NCI-H2107 (cell line): Measurements from ENCODE around the gene ZNF594.
A peak's percentile ranks its signal among the peaks of the same experiment; 100 is the strongest.
"Not testable (repeated sequence)": the region's sequence is repeated elsewhere in the genome, so short reads cannot be mapped to it uniquely, and the experiment has no call there.

Experiments used
- DNase-seq: peaks from one replicate; lab custom pipeline; 2025; lab: John Stamatoyannopoulos, UW

ZNF594 gene

DNA sequence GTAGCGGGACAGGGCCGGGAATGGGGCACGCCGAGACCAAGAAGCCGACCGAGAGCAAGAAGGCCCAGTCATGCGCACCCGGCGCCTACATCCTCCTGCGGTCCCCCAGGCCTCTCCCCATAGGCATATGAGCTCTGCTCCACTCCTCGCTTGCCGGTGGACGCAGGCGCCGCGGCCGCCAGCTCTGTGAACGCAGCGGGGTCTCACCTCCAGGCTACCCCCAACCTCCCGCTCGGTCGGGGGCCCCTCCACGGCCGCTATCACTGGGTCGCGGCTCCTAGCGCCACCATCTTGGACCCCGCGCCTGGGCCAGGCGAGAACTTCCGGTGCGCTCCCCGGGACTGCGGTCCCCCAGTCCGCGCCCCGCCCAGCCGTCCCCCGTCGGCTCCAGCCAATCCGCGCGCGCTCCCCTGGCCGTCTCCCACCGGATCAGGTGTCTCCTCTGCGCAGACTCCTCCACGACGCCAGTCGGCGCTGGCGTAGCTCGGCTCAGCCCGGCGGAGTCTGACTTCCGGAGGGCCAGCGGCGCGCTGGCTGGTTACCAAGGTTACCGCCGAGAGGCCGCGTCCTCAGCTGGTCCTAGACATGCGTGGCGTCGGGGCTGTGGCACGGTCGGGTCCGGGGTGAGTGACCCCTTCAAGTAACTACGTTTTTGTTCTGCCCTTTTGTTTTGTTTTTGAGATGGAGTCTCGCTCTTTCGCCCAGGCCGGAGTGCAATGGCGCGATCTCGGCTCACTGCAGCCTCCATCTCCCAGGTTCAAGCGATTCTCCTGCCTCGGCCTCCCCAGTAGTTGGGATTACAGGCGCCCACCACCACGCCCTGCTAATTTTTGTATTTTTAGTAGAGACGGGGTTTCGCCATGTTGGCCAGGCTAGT lies at the start of gene ZNF594:
TSS of gene ZNF594 (minus strand) at position 328 of the 877 bp plus-strand sequence. CDS start 7,612 bp downstream, outside the sequence.
- DNase-seq: peak; percentile 79

DNA sequence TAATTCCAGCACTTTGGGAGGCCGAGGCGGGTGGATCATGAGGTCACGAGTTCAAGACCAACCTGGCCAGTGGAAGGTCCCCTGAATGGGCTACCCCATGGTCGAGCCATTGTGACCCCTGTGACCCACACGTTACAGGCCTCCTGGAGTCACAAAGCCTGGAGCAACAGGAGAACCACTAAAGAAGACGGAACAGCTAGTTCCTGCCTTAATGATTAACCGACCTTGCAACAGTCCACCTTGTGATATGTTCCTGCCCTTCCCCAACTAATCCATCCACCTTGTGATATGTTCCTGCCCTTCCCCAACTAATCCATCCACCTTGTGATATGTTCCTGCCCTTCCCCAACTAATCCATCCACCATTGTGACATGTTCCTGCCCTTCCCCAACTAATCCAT lies 48.1 kb upstream of the ZNF594 start:
- DNase-seq: not testable (repeated sequence)

DNA sequence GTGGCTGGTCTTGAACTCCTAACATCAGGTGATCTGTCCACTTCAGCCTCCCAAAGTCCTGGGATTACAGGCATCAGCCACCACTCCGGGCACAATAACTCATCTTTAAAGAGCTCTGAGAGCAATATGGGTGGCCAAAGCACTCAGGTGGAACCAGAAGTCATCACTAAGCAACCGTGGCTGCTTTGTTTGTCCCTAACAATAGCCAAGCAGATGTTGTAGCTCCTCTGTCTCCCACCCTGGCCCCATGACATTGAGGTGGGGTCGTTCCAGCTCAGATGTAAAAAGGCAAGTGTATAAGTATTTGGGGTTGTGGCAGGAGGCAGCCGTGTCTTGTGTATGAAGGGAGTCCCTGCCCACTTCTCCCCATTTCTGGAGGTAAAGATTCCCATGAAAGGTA lies 46.7 kb upstream of the ZNF594 start:
- no peak for DNase-seq

DNA sequence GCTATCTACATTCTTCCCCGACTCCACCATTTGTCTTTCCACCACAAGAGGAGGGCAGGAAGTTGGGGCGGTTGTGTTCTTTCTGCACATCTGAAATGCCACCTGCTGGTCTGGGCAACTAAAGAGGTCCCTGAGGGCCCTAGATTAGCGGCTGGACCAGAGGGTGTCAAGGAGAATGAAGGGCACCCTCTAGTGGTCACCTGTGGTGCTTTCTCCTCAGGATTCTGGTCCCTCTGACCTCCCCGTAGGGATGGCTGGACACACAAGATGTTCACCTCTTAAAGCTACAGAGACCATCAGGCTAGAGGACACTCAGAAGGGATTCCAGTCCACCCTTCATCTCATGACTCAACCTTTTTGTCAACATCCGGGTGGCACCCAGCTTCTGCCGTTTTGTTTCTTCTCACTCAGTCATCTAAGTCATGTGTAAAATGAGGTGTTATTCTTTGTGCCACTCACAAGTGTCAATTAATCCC lies 45.9 kb upstream of the ZNF594 start:
- no peak for DNase-seq

DNA sequence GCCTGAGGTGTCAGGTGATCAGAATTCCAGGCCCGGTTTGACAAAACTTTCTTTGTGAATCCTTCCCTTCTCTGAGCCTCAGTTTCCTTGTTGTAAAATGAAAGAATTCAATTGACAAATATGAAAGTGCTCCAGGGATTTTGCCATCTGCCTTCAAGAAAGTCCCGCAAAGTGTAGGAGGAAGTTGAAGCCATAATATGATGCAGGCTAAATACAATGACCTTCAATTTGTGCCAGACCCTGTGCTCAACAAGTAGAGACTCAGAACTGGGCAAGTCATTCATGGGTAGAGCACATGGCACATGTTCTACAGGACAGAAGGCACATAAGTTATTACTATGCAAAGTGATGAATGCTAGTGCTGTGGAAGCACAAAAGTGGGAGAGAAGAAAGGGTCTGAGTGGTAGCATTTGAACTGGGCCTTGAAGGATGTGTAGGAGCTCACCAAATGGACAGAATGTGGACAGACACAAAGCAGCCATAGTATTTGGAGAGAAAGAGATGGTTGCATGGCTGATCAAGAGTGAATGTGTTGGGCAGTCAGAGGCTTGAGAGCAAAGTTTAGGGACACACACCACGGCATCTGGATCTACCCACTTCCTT lies 45.4 kb upstream of the ZNF594 start:
- DNase-seq: no peak

DNA sequence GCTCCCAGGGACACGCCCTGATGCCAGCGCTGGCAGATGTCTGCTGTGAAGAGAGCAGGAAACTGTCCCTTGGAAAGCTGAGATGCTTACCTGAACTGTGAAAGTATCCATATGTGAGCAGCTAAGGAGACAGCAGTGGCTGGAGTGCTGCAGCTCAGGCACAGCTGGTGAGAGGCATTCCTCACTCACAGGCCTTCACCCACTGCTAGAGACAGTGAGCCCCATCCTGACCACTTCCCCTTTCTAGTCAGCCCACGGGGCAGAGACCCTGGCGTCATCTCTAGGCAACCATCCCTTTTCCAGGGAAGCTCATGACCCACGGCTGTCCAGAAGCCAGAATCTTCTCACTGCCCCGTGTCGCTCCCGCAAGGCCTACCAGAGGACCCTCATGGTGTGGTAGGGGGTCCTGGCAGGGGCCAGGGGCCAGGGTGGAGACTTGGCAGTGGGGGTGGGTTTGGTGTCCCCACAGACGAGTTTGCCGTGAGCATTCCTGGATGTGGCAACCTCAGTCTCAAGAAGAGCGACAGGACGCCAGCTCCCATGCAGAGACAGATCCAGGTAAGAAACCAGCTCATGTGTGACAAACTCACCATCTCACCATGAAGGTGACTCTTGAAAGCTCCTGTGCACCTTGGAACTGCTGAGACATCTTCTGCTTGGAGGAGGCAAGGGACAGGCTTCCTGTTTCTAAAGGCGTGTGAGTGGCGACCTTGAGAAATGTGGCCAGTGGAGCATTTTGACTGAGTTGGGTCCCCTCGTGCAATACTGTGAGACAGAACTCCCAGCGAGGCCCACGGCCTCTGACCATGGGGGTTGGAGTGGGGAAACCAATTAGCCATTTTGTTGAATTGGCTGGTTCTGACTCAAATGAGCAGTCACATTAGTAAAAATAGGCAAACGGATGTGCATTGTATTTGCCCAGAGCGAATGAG lies 43.2 kb upstream of the ZNF594 start, which contains the start of gene SCIMP:
TSS of gene SCIMP (minus strand) at position 216 of the 932 bp plus-strand sequence. CDS start at position 111, 105 bp downstream.
- DNase-seq: no peak

DNA sequence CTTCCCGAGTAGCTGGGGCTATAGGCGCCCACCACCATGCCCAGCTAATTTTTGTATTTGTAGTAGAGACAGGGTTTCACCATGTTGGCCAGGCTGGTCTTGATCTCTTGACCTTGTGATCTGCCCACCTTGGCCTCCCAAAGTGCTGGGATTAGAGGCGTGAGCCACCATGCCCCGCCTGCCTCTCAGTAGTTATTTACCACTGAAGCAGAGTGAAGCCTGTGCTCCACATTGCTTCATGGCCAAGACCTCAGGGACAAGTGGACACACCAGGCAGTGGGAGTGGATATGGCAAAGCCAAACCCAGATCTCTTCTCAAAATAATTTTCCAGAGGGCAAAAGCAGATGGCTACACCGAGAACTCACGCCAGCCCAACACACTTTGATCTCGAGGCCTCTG lies 41.8 kb upstream of the ZNF594 start:
- not testable (repeated sequence) for DNase-seq

DNA sequence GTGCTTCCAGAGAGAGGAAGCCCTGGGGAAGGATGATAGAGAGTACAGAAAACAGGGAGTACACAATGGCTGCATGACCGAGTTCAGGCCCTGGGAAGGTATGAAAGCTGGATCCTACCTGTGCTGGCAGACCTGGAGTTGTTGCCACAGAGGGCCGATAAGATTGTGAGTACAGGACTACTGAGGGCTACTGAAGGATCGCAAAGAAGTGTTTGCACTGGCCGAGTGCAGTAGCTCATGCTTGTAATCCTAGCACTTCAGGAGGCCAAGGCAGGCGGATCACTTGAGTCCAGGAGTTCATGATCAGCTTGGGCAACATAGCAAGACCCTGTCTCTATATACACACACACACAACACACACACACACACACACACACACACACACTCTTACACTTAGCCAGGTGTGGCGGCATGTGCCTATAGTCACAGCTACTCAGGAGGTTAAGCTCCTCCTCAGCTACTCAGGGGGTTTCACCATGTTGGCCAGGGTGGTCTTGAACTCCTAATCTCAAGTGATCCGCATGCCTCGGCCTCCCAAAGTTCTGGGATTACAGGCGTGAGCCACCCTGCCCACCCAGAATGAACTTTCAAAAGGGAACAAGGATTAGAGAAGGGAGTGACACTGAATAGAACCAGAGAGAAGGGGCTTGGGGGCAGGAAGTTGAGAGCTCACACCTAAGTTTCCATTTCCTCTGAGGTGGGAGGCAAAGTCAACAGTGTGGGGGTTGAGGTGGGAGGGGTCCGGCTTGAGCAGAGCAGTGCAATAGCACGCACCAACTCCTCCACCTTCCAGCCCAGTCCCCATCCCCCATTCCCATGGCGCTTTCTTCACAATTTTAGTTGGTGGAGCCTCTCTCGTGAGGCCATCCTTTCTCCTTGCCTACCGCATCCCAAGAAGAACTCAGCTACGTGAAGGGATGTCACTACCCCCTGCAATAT lies 35.5 kb upstream of the ZNF594 start:
- no peak for DNase-seq

DNA sequence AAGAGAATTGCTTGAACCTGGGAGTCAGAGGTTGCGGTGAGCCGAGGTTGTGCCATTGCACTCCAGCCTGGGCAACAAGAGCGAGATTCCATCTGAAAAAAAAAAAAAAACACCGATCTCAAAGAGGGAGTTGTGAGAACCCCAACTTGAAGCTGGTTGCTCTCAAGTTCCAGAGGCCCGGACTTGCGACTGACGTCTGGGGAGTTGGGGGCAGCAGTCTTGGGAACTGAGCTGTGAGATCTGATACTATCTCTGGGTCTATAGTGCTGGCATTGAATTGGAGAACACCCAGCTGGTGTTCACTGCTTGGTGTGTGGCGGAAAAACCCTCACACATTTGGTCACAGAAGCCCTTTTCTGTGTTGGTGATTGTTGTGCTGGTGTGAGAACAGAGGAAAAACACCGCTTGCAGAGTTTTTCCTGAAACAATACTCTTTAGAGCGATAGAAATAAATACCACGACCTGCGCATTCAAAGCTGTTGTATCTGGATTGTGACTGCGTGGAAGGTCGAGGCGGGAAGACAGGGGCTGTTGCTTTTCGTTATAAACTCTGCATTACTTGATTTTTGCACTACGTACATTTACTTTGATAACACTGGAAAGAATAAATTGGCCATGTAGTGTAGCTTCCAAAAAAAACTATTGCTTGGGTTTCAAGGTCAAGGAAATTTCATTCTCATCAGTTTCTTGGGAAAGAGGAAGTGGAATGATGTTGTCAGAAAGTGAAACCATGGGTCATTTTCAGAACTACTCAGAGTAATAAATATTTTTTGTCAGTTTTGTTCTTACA lies 34.2 kb upstream of the ZNF594 start:
- DNase-seq: no peak

DNA sequence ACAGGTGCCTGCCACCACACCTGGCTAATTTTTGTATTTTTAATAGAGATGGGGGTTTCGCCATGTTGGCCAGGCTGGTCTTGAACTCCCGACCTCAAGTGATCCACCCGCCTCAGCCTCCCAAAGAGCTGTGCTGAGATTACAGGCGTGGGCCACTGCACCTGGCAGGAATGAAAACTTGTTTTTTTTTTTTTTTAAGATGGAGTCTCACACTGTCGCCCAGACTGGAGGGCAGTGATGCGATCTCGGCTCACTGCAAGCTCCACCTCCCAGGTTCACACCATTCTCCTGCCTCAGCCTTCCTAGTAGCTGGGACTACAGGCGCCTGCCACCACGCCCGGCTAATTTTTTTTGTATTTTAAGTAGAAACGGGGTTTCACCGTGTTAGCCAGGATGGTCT lies 30.2 kb upstream of the ZNF594 start:
- not testable (repeated sequence) for DNase-seq

DNA sequence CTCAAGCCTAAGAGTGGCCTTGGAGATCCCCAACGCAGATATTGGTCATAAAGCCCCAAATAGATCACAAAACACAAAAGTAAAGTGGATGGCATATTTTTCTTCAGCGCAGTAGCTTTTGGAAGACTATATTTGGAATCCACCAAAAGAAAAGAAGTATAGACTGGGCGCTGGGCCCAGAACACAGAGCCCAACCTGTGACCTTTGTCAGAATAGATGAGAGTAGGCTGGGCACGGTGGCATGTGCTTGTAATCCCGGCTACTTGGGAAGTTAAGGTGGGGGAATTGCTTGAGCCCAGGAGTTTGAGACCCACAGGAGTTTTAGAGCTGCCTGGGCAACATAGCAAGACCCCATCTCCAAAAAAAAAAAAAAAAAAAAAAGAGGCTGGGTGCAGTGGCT lies 28.4 kb upstream of the ZNF594 start:
- DNase-seq: no peak

DNA sequence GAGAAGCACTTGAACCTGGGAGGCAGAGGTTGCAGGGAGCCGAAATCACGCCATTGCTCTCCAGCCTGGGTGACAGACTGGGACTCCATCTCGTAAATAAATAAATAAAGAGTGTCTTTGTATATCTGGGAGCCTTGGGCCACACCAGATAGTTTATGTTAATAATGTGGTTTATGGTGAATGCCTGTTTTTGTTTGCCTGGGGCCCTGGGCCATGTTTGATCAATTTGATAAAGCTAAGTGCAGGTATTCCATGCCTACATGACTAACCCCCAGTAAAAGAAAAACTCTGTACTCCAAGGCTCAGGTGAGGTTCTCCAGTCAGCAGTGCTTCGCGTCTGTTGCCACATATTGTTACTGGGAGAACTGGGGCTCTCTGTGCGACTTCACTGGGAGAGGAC lies 27.9 kb upstream of the ZNF594 start:
- no peak for DNase-seq

DNA sequence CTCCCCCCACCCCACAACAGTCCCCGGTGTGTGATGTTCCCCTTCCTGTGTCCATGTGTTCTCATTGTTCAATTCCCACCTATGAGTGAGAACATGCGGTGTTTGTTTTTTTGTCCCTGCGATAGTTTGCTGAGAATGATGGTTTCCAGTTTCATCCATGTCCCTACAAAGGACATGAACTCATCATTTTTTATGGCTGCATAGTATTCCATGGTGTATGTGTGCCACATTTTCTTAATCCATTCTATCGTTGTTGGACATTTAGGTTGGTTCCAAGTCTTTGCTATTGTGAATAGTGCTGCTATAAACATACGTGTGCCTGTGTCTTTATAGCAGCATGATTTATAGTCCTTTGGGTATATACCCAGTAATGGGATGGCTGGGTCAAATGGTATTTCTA lies 25.9 kb upstream of the ZNF594 start:
- DNase-seq: not testable (repeated sequence)

DNA sequence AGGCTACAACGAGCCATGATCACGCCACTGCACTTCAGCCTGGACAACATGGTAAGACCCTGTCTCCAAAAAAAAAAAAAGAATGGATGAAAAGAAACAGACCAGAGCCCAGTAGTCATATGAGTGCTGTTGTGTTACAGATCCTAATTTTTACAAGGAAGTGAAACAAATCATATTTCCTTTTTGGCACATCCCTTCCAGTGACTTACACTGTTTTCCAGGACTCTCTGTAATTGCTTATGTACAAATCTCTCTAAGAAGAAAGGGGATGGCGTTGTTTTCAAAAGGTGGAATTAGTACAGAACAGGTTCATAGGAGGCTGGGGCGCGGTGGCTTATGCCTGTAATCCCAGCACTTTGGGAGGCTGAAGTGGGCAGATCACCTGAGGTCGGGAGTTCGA lies 19.8 kb upstream of the ZNF594 start:
- DNase-seq: no peak

DNA sequence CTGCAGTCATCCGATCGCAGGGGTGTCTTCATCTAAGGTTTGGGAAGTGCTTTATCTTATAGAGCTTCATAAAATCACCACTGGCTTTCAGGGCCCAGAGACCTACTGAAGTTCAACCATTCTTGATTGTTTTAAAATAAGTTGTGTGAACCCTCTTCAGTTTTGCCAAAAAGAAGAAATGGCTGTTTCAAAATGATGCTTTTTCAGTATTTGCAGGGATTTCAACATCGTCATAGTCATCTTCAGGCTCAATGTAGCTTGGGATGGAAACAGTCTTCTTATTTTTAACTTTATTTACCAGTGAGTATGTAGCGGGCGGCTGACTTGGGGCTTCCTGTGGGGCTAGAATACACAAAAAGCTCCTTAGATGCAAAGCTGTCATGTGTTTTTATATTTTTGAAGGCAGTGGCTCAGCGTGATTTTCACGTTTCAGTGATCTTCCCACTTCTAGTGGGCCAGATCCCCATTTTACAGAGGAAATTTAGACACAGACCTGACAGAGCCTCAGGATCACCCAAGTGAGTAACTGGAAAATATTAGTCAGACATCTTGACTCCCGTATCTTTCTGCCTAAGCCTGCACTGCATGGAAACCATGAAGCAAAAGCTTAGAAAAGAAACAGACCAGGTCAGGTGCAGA lies 19.1 kb upstream of the ZNF594 start:
- no peak for DNase-seq

DNA sequence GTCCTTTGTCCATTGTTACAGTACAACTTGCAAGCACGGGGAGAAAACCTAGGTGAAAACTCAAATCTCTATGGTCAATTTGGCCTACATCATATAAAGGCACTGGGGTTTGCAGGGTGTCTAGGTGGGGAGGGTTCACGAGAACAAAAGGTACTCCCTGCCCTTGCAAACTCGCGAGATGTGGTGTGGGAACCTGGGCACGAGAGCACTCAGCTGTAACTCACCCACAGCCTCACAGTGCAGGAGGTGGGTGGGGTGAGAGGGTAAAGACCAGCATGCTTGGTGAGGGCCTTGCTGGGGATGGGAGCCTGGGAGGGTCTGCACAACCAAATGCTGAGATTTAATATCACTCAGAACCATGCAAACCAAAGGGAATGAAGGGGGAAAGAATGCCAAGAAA lies 18.4 kb upstream of the ZNF594 start:
- no peak for DNase-seq

DNA sequence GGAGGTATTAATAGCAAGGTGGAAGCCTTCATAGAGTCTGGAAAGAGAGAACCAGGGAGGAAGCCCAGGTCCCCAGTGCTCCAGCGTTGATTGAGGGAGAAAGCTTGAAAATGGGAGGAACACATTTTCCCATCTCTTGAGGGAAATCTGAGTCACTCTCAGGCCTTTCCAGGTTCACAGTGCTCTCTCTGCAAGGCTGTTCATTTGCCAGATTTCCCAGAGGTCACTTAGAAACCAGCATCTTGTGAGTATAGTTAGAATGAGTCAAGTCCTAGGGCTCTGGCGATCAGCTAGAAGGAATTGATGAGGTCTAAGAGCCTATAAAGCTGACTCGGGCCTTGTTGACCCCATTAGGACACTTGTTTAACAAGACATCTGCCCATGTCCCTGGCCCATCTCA lies 17.7 kb upstream of the ZNF594 start:
- no peak for DNase-seq

DNA sequence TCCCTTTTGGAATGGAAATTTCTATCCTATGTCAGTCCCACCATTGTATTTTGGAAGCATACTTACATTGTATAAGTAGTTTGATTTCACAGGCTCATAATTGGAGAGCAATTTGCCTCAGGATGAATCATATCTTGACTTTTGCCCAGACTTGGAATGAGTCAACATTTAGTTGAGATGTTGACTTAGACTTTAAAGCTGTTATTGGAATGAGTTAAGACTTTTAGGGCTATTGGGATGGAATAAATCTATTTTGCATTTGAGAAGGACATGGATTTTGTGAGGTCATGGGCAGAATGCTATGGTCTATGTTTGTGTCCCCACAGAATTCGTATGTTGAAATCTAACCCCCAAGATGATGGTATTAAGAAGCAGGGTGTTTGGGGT lies 12.2 kb upstream of the ZNF594 start:
- DNase-seq: no peak

DNA sequence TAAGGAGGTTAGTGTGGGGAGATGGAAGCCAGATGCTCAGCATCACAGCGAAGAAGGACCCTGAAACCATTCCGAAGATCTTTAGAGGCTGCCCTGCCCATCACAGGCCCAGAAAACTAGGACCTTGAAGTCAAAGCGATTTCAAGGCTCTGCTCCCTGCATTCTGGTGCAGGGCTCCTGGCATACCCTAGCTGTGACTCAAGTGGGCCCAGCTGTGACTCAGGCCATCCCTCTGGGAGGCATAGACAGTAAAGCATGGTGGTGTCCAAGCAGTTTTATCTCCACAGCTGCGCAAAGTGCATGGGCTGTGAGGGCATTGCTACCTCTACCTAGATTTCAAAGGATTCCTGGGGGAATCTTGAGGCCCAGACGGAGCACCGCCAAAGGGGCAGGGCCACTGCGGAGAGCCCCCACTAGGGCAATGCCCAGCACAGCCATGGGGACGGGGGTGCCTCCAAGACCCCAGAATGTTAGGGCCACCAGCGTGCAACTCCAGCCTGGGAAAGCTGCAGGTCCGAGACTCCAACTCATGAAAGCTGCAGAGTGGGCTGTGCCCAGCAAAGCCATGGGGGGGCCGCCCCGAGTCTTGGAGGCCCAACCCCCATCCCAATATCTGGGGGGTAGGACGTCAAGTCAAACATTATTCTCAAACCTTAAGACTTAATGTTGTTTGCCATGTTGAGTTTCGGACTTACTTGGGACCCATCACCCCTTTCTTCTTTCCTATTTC lies 11.7 kb upstream of the ZNF594 start:
- DNase-seq: no peak
